ENCODE measurements around the gene ZCCHC14.

DNA sequence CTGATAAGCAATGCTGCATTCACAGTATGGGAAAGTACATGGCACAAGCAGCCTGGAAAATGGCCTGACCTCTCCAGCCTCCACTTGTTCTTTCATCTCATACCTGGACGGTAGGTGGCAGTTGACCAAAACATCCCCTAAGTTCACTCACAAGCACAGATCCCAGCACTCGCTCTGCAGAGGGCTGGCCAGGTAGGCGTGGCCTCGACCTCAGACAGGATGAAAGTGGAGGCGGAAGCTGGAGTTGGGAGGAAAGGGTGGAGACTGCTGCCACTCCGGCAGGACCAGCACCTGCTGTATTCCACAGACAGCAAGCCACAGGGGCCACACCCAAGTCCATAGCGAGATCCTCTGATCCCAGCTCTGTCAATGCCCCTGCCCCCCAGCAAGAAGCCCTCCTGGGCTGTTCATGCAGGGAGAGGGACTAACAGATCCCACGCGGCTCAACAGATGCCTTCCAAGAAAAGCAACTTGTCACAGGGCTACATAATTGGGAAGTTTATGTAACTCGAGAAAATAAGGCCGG, 31.3 kb downstream of the ZCCHC14 start:
- peak; percentile 45 for TF ChIP-seq CTCF (IDR thresholded peaks at IDR 0.05; ENCODE audit: low read length)
- TF ChIP-seq EZH2phosphoT487 (IDR thresholded peaks at IDR 0.05; ENCODE audit: low read length), result no peak
